ENCODE measurements around the gene GSAP. TPM values are rescaled to one million over a fixed set of nuclear protein-coding genes. Genes with fewer than 3 reads are reported as not detected.

The GSAP gene
- total and polyA plus RNA-seq, 10 donors, result 35.9 to 96.5 (median 76.9) TPM

DNA sequence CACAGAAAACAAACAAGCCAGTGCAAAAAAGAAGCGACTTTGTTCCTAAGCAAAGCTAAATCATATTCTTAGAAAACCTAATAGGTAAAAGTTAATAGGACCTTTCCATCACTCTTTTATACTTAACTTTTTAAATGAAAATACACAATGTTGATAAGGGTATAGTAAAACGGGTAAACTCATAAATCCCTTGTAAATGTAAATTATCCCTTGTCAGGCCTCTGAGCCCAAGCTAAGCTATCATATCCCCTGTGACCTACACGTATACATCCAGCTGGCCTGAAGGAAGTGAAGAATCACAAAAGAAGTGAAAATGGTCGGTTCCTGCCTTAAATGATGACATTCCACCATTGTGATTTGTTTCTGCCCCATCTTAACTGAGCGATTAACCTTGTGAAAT is 76.4 kb downstream of the GSAP start:
- 79 to 83% (median 81%) methylated on average over 5 of the region's 5 CpGs for WGBS, 5 donors
- intact Hi-C loops (cut with DNase I; ENCODE audit: low total_unique reads), result loop anchor here (10.0 kb wide), 1 partner anchor 215 kb away; the partner anchor contains the start of gene CCDC146
- no peak for DNase-seq
- Histone ChIP-seq H3K27me3 (replicated peaks in 1 of 7) (no peaks in the 10 kb centered on the region), H3K9me3 (no peaks in the 10 kb centered on the region), H3K4me3 (no peak overlapping the region), H3K27ac (no peak overlapping the region), H3K4me1 (peaks cover 9 to 54% (median 41%) of the 10 kb centered on the region in 6 donors), H3K36me3 (peaks cover 0 to 6% (median 0%) of the 10 kb centered on the region in 6 donors)
- no peak for TF ChIP-seq POLR2A (IDR thresholded peaks at IDR 0.05)
- TF ChIP-seq POLR2AphosphoS5 (IDR thresholded peaks at IDR 0.05), result no peak
- TF ChIP-seq, protein P1, sequence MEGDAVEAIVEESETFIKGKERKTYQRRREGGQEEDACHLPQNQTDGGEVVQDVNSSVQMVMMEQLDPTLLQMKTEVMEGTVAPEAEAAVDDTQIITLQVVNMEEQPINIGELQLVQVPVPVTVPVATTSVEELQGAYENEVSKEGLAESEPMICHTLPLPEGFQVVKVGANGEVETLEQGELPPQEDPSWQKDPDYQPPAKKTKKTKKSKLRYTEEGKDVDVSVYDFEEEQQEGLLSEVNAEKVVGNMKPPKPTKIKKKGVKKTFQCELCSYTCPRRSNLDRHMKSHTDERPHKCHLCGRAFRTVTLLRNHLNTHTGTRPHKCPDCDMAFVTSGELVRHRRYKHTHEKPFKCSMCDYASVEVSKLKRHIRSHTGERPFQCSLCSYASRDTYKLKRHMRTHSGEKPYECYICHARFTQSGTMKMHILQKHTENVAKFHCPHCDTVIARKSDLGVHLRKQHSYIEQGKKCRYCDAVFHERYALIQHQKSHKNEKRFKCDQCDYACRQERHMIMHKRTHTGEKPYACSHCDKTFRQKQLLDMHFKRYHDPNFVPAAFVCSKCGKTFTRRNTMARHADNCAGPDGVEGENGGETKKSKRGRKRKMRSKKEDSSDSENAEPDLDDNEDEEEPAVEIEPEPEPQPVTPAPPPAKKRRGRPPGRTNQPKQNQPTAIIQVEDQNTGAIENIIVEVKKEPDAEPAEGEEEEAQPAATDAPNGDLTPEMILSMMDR (IDR thresholded peaks at IDR 0.05 in 8 of 11, conservative IDR thresholded peaks at IDR 0.05 in 3 of 11), result no peak

DNA sequence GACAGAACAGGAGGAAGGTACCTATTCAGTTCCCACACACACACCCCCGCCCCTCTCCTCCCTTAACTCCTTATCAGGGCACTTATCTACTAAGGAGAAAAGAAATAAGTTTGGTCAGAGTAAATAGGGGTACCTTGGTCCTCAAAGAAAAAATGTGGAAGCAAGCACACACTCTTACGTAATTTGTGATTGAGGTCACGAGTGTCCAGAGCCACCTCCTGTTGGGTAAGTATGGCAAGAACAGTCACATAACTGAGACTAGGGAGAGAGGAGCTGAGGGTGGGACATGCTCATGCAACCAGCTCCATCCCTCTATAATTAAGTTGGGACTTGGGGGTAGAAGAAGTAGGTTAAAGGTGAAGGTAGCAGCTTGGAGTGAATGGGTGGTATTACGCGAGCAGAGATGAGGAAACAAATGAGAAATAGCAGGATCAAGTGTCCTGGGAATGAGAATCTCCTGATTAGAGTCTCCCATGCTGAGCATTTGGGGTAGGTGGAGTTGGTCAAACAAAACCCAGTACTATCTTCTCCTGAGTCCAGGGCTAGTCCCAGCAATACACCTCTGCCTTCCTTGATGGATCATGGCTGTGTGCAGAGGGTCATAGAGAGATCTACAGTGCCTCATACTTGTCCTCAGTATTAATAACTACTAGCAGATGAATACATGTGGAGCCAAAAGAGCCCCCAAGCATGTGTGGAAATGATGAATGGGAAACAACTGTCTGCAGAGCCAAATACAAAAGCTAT is 77.1 kb downstream of the GSAP start:
- Histone ChIP-seq H3K9me3 (no peaks in the 10 kb centered on the region), H3K4me3 (no peak overlapping the region), H3K36me3 (peaks cover 0 to 6% (median 0%) of the 10 kb centered on the region in 6 donors), H3K4me1 (peaks cover 9 to 57% (median 41%) of the 10 kb centered on the region in 6 donors), H3K27ac (peak overlapping the region in 7 of 8 donors; percentile 41 to 81 (median 76)), H3K27me3 (replicated peaks in 1 of 7) (no peaks in the 10 kb centered on the region)
- DNase-seq, result no peak
- TF ChIP-seq POLR2A (IDR thresholded peaks at IDR 0.05), result no peak
- TF ChIP-seq POLR2AphosphoS5 (IDR thresholded peaks at IDR 0.05), result no peak
- TF ChIP-seq, protein P1 (IDR thresholded peaks at IDR 0.05 in 8 of 11, conservative IDR thresholded peaks at IDR 0.05 in 3 of 11), result no peak
- WGBS, 5 donors, result 57 to 92% (median 69%) methylated on average over 5 of the region's 5 CpGs
- intact Hi-C loops (cut with DNase I; ENCODE audit: low total_unique reads), result loop anchor here (10.0 kb wide), 1 partner anchor 214 kb away; the partner anchor contains the start of gene CCDC146

DNA sequence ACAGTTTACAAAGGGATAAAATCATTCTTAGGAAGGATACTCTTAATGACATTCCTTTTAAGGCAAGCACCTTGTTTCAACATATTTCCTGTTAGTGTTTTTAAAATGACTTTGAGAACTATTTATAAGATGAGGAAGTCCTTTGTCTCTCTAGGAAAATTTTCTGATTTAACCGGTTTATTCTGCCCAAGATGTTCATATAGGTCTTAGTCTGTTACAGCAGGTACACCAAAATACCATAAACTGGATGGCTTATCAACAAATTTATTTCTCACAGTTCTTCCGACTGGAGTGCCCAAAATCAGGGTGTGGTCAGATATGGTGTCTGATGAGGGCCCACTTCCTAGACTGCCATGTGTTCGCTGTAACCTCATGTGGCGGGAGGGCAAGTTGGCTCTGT is 77.9 kb downstream of the GSAP start:
- H3K4me3 ChIP-seq, result no peak overlapping the region
- intact Hi-C loops (cut with DNase I; ENCODE audit: low total_unique reads), result loop anchor here (10.0 kb wide), 1 partner anchor 213 kb away; the partner anchor contains the start of gene CCDC146
- H3K4me1 ChIP-seq, result peaks cover 9 to 57% (median 41%) of the 10 kb centered on the region in 6 donors
- no peaks in the 10 kb centered on the region for H3K27me3 ChIP-seq (replicated peaks in 1 of 7)
- WGBS, 5 donors, result 13 to 53% (median 33%) methylated on average over 4 of the region's 4 CpGs
- TF ChIP-seq, protein P1 (IDR thresholded peaks at IDR 0.05 in 8 of 11, conservative IDR thresholded peaks at IDR 0.05 in 3 of 11), result no peak
- TF ChIP-seq POLR2AphosphoS5 (IDR thresholded peaks at IDR 0.05) (no peak), POLR2A (IDR thresholded peaks at IDR 0.05) (no peak)
- no peaks in the 10 kb centered on the region for H3K36me3 ChIP-seq
- H3K27ac ChIP-seq, result peak overlapping the region in 7 of 8 donors; percentile 41 to 81 (median 76)
- H3K9me3 ChIP-seq, result no peaks in the 10 kb centered on the region
- DNase-seq, result no peak

DNA sequence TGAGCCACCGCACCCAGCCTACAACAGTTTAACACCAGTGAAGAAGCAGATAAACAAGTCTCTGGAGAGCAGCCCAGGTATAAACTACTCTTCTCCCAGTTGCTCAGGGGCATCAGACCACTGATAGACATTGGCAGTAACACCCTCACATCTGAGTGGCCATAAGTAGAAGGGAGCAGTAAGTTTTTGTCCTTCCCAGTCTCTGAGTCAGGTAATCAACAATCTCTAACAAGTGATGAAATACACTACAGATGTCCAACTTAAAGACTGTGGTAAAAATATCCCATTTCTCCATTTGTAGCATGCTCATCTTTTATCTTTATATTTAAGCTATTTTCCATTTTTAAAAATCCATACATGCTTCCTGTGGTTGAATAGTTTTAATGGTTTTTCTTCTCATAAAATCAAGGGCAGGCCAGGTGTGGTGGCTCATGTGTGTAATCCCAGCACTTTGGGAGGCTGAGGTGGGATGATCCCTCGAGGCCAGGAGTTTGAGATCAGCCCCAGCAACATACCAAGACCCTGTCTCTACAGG is 78.6 kb downstream of the GSAP start:
- Histone ChIP-seq H3K27ac (peak overlapping the region in 7 of 8 donors; percentile 41 to 81 (median 76)), H3K4me3 (no peak overlapping the region), H3K9me3 (no peaks in the 10 kb centered on the region), H3K36me3 (no peaks in the 10 kb centered on the region), H3K4me1 (peaks cover 9 to 57% (median 41%) of the 10 kb centered on the region in 6 donors), H3K27me3 (replicated peaks in 1 of 7) (no peaks in the 10 kb centered on the region)
- intact Hi-C loops (cut with DNase I; ENCODE audit: low total_unique reads), result loop anchor here (10.0 kb wide), 1 partner anchor 213 kb away; the partner anchor contains the start of gene CCDC146
- 78 to 90% (median 87%) methylated on average over 2 of the region's 2 CpGs for WGBS, 5 donors
- TF ChIP-seq, protein P1 (IDR thresholded peaks at IDR 0.05 in 8 of 11, conservative IDR thresholded peaks at IDR 0.05 in 3 of 11), result no peak
- TF ChIP-seq POLR2A (IDR thresholded peaks at IDR 0.05) (no peak), POLR2AphosphoS5 (IDR thresholded peaks at IDR 0.05) (no peak)
- no peak for DNase-seq
